ENCODE results near the gene CDH4.

DNA sequence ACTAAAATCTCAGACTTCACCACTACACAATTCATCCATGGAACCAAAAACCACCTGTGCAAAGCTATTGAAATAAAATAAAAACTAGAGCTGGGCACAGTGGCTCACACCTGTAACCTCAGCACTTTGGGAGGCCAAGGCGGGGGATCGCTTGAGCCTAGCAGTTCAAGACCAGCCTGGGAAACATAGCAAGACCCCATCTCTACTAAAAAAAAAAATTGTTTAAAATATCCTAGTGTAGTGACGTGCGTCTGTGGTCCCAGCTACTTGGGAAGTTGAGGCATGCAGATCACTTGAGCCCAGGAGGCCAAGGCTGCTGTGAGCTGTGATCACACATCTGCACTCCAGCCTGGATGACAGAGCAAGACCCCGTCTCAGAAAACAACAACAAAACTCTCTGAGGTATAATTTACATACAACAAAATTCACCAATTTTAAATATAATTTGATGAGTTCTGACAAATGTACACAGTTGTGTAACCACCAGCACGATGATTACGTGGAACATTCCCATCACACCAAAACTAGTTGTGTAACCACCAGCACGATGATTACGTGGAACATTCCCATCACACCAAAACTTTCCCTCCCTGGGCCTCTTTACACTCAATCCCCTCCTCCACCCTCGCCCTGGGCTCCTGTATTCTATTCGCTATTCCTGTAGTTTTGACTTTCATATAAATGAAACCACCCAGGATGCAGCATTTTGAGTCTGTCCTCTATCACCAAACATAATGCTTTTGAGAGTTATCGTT, 706.1 kb downstream of the CDH4 start:
- no peak for TF ChIP-seq POLR2AphosphoS5 (IDR thresholded peaks at IDR 0.05)
- TF ChIP-seq, protein P1, sequence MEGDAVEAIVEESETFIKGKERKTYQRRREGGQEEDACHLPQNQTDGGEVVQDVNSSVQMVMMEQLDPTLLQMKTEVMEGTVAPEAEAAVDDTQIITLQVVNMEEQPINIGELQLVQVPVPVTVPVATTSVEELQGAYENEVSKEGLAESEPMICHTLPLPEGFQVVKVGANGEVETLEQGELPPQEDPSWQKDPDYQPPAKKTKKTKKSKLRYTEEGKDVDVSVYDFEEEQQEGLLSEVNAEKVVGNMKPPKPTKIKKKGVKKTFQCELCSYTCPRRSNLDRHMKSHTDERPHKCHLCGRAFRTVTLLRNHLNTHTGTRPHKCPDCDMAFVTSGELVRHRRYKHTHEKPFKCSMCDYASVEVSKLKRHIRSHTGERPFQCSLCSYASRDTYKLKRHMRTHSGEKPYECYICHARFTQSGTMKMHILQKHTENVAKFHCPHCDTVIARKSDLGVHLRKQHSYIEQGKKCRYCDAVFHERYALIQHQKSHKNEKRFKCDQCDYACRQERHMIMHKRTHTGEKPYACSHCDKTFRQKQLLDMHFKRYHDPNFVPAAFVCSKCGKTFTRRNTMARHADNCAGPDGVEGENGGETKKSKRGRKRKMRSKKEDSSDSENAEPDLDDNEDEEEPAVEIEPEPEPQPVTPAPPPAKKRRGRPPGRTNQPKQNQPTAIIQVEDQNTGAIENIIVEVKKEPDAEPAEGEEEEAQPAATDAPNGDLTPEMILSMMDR (IDR thresholded peaks at IDR 0.05 in 8 of 11, conservative IDR thresholded peaks at IDR 0.05 in 3 of 11) = no peak
